Activated CD4-positive, CD25-positive, alpha-beta regulatory T cell (primary cell): ENCODE data around the gene PCED1B.
"Not testable (repeated sequence)": the region's sequence is repeated elsewhere in the genome, so short reads cannot be mapped to it uniquely, and the experiment has no call there.

Source experiments
- DNase-seq, 4 experiments: peaks; one replicate each; lab custom pipeline; 2025; lab: John Stamatoyannopoulos, UW

Gene PCED1B

GRCh38 chr12:47088021-47088944, 8.9 kb downstream of the PCED1B start:
- no peak for DNase-seq

DNA sequence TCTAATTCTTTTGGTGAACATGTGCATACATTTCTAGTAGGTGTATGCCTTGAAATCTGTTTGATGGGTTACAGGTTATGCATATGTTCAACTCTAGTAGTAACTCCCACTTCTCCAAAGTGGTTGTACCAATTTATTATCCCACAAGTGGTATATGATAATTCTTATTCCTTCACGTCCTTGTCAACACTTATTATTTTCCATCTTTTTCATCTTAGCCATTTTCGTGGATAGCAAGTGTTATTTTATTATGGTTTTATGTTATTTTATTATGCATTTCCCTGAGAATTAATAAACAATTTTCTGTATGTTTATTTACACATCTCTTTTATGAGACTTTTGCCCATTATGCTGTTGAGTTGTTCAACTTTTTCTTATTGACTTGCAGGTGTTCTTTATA, 11.6 kb downstream of the PCED1B start:
- no peak for DNase-seq

DNA sequence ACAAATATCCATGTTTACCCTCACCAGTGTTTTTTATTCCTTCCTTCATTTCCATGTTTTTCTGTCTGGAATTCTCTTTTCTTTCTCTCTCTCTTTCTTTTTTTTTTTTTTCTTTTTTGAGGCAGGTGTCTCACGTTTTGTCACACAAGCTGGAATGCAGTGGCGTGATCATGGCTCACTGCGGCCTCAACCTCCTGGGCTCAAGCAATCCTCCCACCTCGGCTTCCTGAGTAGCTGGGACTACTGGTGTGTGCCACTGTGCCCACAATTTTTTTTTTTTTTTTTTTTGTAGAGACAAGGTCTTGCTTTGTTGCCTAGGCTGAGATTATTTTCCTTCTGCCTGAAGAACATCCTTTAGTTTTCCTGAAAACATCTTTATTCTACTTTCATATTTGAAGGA, 15.4 kb downstream of the PCED1B start:
- DNase-seq = no peak

GRCh38 chr12:47095446-47096236, 16.2 kb downstream of the PCED1B start:
- DNase-seq = no peak

GRCh38 chr12:47097276-47097896, 18.0 kb downstream of the PCED1B start:
- DNase-seq = no peak

- no peak for DNase-seq
Observed at GRCh38 chr12:47098099-47098498, 18.7 kb downstream of the PCED1B start.

DNA sequence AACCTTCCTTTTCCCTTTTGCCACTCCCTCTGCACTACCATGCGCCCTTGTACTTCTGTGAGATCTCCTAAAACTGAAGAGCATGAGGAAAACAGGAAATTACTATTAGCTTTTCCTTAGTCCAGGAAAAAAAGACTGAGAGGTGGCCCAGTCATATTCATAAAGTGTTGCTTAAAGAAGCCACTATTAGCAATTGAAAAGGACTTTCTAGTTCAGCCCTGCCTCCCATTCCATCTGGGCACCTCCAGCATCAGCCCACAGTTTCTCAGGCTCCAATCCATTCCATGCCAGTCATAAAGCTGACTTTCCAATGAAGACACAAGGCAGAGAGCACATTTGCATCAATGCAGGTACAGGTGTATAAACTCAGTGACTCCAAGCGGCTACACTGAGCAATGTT, 20.2 kb downstream of the PCED1B start:
- no peak for DNase-seq

DNA sequence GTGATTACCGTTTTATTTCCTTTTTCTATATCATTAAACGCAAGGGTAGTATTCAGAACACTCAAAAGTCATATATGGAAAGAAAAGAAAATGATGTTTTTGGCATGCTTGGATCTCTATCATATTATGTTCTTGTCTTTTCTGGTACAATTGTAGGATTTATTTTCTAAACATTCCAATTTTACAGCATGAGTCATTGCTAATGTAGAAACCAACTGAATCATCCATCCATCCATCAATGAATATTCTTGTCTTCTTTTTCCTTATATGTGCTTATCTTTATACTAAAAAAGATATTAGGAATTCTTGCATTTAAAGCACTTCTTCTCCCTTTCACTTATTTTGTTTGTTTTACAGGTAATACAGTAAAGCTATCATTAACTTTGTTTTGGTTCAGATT, 20.7 kb downstream of the PCED1B start:
- DNase-seq = no peak

DNA sequence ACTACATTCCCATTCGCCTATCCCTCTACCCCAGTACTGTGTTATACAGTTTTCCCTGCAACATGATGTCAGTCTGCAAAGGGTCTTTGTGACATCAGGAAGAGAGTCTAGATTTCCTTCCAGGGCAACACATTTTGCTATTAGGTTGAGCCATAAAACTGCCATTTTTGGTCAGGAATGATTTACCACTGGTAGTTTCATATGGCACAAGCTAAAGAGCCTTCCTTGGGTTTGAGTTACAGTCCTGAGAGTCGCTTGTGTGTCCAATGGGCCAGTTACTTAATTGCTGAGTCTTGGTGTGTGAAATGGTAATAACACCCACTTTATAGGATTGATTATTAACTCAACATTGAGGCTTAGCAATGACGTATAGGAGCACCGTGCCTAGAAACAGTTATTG, 23.0 kb downstream of the PCED1B start:
- DNase-seq = no peak

DNA sequence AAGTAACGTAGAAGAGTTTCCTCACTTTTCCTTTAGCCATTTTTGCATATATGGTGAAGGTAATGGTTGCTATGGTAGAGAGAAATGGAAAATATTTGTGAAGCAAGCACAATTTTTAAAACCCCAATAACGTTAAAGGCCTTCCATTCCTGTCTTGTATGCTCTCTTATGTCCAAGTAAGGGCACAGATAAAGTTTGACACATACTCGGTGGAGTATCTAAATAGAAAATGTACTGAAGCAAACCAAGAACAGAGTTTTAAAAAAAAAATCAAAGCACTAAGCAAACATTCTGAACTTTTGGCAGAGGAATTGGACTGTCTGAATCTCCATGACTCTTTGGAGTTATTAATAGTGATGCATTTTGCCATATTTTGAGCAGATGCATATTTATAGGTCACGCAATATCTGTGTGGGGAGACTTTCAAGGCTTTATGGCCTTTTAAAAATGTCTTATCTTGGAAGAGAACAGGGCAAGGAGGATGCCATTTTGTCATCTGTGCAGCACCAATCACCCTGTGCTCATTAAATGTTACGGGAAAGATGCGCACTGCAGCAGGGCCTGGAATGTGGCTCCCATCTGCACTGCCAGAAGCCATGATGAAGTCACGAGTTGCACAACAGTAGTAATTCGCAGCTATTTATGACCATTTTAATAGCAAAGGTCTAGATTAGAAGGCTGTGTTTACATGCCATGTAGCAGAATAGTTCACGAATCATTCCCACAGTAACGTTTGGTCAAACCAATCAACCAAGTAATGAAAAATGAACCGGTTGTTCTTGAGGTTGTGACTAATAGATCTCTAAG, 23.6 kb downstream of the PCED1B start:
- no peak for DNase-seq

DNA sequence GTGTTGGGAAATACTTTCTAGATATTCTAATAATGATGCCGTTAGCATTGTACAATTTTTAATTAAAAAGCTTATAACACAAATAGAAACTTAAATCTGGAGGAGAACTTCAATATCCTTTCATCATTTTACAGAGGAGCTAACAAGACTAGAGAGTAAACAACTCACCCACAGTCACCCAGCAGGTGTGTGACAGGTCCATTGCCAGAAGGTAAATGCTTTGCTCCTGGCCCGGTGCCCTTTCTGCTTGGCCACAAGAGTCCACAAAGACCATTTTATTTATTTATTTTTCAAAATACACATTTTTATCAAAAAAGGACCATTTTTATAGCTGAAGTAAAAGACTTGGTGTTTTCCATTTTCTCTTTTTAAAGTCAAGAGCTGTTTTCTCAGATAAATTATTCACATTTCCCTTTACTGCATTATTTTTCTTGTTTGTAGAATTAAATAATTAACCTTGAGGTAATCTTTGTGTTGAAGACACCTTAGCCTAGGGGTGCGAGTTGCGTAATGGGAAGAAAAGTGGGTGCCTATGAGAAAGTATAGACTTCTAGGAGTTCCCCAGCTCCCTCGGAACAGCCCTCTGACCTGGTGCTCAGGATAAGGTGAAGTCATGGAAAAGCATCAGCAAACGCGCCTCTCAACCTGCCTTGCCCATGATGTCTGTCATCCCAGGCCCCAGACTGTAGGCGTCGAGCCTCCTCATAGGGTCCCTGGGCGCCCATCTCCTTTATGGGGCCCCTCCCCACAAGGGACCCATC, 26.7 kb downstream of the PCED1B start:
- no peak for DNase-seq

DNA sequence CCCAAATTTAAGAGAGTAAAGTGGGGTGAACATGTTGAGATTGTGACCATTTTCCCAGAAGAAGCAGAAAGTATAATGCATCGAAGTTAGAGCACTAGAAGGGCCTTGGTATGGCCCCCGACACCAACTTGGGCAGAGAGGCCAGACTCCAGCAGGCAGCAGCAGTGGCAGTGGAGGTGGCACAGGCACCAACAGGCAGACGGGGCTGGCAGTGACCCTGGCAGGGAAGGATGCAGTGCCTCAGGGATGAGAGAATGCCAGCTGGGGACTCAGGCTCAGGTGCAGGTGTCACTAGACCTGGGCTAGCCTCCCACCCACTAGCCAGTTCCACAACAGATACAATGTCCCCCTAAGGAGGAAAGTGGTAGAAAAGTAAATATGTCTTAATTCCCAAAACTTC, 28.0 kb downstream of the PCED1B start:
- DNase-seq = no peak

DNA sequence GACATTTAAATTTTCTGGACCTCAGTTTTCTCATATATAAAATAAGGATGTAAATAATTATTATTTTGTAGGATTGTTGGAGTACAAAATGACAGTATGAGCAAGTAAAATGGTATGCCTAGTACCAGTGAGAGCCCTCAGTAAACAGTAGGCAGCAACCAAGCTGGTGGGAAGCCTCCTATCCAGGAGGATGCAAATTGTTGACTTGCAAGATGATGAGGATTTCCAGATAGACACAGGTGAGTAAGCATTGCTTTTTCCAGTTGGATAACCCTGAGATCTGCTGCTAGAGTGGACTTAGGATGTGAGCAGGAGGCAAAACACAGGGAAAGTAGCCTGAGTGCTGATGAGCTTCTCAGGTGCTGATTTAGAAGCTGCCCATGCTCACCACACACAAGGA, 28.5 kb downstream of the PCED1B start:
- DNase-seq = no peak

DNA sequence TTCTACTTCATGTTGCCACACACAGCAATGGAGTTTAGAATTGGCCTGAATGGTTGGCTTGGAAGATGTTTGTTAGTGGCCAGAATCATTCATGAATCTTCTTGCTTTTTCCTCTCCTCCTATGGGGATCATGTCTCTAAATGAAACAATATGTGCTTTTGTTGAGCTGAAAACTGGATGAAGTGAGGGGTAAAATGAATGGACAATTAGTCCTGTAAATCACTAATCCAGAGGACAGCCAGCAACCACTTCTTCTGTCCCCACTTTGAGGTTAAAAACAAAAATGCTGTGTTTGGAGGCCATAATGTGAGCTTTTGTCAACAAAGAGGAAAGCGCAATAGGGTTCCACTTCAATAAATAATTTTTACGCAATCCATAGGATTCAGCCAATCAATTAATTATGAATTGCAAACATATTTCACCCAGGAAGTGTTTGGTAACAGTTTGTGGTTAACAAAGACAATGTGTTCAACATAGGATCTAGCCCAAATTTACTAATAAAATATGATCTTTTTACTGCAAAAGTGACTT, 30.7 kb downstream of the PCED1B start:
- no peak for DNase-seq

GRCh38 chr12:47110718-47111391, 31.4 kb downstream of the PCED1B start:
- no peak for DNase-seq

DNA sequence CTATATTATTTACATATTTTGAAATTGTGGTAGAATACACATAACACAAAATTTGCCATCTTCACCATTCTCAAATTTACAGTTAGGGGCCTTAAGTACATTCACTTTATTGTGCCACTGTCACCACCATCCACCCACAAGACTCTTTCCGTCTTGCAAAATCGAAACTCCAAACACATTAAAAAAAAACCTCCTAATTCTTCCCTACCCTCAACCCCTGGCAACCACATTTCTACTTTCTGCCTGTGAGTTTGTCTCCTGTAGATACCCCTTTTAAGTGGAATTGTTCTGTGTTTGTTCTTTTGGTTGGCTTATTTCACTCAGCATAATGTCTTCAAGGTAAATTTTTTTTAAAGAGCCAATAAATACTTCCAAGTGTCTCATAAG, 32.0 kb downstream of the PCED1B start:
- no peak for DNase-seq

DNA sequence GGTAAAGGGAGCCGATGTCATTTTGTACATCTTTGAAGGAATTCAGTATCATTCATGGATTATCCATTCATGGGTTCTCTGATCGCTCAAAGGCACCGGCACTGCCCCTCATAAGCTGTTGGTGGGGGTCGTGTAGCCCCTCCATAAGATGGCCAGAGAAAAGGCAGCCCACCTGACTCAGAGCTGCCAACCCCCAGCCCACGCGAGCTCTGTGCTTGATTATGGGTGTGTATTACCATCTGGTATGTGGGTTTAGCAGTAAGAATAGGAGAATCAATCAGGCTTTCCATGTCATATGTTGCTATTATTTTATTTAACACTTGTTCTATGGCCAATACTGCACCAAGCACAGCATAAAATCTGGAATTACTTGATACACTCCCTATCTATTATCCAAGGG, 32.4 kb downstream of the PCED1B start:
- no peak for DNase-seq

DNA sequence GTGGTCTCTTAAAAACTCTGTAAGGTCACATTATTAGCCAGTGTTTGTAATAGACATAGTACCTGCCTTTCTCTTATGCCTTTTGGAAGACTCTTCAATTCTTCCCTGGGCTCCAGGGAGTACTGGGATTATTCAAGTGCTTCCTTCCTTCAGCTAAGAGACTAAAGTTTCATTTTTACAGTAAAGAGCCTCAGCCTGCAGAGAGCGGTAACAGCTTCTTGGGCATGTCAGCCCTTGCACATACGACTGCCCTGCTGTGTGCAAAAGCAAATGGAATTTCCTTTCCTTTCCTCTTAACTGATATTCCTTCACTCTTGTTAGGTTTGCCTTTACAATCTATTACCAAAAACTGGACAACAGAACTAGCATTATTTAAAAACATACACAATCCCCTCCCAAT, 33.3 kb downstream of the PCED1B start:
- DNase-seq = no peak

DNA sequence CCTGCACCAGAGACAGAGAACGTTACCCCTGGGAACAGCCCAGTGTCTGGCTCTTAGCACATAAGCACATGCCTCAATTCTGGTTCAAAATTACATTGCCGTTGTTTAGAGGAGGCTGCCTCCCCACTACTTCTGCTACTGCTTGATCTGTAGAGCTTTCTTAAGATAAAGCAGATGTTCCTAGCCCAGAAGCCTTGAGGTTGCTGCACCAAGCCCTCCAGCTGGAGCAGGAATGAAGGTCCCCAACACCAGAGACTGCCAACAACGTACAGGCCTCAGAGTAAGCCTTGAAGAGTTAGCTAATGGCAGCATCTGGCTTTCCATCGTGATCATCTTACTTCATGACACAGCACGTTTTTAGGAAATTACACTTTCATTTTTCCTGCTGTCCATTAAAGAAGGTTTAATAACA, 35.1 kb downstream of the PCED1B start:
- DNase-seq = no peak

DNA sequence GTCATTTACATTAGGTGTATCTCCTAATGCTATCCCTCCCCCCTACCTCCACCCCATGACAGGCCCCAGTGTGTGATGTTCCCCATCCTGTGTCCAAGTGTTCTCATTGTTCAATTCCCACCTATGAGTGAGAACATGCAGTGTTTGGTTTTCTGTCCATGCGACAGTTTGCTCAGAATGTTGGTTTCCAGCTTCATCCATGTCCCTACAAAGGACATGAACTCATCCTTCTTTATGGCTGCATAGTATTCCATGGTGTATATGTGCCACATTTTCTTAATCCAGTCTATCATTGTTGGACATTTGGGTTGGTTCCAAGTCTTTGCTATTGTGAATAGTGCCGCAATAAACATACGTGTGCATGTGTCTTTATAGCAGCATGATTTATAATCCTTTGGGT, 37.9 kb downstream of the PCED1B start:
- DNase-seq = not testable (repeated sequence)
